GM21381 (cell line): ENCODE data around the gene PDK1.
A peak's percentile ranks its signal among the peaks of the same experiment; 100 is the strongest.
"Not testable (repeated sequence)": the region's sequence is repeated elsewhere in the genome, so short reads cannot be mapped to it uniquely, and the experiment has no call there.

Experiments used
- ATAC-seq: cut with Tn5 transposase; IDR thresholded peaks from one replicate; pipeline ENCODE4 v1.9.1; 2021; ENCODE audit warnings: mild to moderate bottlenecking, moderate library complexity; ENCODE audit not compliant: unreplicated experiment

The PDK1 gene

DNA sequence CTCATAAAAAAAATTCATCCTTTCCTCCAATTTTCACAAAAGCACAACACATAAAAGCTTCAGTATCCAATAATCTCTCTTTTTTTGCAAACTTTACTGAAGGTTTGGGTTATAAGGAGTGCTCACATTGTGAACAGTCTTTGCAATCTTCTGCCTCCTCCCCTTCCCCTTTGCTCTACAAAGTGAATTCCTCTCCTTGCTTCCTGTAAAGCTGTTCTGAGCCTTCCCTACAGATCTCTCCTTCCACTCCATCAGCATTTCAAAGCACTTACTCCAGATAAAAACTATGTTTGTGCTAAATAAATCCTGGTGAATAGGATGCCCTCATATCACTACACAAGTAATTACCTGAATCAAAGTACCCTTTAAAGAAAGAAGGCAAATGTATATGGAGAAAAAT, 4.6 kb upstream of the PDK1 start:
- ATAC-seq, result no peak

DNA sequence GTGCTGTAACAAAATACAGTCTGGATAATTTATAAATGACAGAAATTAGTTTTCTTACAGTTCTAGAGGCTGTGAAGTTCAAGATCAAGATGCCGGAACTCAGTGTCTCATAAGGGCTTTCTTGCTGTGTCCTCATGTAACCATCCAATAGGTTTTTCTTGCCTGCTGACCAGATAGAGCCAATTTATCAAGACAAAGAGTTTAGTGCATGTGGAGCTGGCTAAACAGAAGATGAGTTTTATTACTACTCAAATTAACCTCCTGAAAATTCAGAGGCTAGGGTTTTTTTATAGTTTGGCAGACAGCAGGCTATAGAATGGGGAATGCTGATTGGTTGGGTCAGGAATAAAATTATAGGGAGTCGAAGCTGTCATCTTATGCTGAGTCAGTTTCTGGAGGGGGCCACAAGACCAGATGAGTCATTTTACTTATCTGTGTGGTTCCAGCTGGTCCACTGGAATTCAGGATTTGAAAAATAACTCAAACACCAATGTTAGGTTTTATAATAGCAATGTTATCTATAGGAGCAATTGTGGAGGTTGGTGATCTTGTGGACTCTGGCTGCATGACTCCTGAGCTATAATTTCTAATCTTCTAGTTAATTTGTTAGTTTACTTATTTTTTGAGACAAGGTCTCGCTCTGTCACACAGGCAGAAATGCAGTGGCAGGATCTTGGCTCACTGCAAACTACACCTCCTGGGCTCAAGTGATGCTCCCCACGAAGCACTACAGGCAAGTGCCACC, 3.2 kb upstream of the PDK1 start:
- ATAC-seq, result no peak

DNA sequence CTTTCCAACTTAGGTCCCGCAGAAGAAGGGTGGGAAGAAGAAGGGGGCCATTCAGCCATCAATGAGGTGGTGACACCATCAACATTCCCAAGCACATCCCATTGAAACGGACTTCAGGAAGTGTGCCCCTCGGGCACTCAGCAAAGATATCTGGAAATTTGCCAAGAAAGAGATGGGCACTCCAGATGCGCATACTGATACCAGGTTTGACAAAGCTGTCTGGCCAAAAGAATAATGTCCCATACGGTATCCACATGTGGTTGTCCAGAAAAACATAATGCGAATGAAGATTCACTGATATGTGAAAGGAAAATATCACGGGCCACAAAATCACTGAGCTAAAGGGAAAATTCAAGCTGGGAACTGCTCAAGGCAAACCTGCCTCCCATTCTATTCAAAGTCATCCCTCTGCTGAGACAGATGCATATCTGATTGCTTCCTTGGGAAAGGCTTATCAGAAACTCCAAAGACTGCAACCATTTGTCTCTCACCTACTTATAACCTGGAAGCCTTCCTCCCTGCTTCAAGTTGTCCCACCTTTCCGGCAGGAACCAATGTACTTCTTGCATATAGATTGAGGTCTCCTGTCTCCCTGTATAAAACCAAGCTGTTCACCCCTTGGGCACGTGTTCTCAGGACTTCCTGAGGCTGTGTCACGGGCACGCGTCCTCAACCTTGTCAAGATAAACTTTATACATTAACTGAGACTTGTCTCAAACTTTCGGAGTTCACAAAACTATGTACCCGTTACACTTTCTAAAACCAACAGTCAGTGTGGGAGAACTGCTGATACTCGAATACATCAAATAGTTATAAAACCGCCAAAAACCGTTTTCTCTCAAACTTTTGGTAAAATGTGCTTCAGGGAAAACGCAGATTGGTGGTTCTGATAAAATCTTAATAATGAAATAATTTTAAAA, 1.3 kb upstream of the PDK1 start:
- ATAC-seq, result no peak

DNA sequence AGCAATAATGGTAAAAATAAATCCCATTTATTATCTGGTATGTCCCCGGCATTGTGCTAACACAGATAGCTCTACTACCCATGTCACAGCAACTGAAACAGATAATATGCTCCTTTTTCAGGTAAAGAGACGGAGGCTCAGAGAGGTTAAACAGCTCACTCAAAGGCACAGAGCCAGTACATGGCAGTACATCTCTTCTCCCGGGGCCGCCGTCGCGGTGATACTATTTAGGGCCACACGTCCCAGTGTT, 693 bp upstream of the PDK1 start:
- ATAC-seq, result no peak

DNA sequence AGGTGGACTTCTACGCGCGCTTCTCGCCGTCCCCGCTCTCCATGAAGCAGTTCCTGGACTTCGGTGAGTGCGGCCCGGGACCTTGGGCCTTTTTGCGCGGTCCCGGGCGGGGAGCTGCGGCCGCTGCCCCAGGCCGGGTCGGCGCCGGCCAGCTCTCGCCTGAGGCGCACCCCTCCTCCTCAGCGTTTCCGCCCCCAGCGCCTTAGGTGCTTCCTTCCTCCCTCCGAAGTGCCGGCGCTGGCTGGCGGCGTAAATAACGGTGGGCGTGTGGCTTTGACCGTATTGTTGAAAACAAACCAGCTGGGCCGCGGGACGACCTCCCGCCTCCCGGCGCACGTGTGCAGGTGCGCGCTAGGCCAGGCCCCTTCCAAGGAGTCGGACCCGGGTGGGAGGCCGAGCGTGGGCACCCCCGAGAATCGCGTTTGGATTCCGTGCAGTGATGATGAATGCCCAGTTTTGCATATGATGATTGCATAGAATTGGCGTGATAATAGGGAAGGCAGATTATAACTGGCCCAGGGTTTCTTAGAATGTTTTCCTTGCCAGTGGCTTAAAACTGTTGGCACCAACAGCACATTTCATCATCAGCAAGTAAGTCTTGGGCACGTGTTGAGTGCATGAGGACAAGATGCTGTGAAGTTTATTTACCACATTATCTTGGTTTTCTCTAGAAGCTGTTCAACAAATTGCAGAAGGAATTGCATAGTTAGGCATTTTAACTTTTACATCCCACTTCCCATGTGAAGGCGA, 569 bp downstream of the PDK1 start:
- ATAC-seq, result peak; percentile 59

DNA sequence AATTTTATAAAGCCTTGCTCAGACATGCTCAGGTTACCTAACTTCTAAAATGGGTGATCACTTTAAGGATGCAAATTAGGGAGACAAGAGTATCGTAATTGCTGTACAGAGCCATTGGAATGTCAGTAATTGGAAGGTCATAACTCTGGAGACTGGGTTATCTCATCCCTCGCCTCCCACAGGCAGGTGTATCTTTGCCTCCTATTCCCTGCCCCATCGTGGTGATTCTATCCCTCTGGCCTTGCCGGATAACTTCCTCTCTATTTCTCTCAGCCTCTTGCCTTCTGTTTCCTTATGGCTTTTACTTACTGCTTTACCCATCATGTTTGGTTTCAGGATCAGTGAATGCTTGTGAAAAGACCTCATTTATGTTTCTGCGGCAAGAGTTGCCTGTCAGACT, 2.5 kb downstream of the PDK1 start:
- no peak for ATAC-seq

DNA sequence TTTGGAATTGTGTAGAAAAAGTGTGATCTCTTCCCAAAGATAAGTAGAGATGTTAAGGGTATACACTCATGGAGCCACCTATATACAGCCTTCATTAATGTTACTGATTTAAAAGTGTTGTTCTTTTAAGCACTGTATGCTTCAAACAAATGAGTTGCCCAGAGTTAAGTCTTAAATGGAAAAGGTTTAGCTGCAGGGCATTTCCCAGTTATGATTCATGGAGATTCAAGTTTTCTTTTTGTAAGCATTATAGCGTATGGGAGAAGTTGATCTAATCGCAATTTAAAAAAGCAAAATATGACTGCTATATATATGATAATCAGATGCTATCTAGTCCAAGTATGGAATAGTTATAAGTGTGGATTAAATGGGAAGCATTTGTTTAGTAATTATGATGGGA, 4.8 kb downstream of the PDK1 start:
- no peak for ATAC-seq

DNA sequence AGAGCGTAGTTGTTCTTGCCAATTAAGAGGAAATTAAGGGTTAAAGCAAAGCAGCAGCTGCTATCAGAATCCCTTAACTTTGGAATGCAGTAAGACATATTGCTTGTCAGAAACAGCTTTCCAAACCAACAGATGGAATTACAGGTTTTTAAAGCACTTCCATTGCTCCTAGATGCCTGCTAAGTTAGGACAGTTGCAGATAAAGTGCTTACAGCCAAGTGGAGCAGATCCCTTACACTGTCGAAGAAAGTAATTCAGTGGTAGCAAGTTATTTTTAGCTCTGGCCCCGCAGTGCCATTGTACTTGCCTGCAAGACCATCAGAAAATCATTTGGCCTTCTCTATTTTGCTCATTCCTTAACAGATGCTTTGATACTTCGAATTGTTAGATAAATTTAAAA, 5.4 kb downstream of the PDK1 start:
- ATAC-seq, result no peak

DNA sequence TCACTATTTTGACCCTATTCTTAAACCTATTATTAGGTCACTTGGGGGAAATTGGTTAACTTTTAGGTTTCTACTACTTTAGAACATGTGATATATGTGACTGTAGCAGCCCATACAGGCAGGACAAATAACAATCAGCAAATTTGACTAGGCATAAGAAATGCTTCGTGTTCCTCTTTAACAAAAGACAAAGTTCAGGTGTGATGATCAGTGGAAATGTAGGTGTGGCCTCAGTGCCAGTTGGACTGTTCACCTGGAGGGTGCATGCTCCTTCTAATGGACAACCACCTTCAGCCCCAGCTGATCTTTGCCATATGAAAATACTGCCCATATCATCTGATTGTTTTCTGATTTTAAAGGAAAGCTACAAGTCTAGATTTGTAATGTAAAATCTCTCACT, 6.4 kb downstream of the PDK1 start:
- ATAC-seq, result no peak

DNA sequence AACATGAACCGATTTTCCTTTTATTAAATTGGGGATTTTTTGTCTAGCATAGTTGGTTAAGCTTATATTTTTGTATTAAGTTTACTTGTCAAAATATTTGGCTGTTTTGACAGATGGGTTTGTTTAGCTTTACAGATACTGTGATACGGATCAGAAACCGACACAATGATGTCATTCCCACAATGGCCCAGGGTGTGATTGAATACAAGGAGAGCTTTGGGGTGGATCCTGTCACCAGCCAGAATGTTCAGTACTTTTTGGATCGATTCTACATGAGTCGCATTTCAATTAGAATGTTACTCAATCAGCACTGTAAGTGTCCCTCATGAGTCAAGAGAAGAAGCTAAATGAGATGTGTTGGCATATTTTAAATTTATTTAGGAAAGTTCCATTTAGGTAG, 8.5 kb downstream of the PDK1 start:
- no peak for ATAC-seq

DNA sequence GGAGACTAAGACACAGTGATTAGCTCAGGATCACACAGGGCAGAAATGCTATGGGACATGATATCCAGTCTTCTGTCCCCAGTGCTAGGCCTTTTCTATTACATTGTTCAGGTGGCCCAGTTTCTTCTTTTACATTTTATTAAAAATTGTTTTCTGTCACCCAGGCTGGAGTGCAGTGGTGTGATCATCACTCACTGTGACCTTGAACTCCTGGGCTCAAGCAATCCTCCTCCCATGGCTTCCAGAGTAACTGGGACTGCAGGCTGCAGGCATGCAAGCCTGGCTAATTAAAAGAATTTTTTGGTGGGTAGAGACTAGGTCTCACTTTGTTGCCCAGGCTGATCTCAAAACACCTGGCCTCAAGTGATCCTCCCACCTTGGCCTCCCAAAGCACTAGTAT, 15.4 kb downstream of the PDK1 start:
- ATAC-seq, result no peak

DNA sequence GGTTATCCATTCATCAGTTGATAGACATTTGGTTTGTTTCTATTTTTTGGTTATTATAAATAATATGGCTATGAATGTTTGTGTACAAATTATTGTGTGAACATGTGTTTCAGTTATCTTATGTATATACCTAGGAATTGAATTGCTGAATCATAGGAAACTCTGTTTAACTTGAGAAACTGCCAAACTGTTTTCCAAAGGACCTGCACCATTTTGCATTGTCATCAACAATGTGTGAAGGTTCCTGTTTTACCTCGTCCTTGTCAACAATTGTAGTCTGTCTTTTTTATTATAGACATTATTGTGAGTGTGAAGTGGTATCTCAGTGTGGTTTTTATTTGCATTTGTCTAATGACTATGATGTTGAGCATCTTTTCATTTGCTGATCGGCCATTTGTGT, 17.1 kb downstream of the PDK1 start:
- no peak for ATAC-seq

DNA sequence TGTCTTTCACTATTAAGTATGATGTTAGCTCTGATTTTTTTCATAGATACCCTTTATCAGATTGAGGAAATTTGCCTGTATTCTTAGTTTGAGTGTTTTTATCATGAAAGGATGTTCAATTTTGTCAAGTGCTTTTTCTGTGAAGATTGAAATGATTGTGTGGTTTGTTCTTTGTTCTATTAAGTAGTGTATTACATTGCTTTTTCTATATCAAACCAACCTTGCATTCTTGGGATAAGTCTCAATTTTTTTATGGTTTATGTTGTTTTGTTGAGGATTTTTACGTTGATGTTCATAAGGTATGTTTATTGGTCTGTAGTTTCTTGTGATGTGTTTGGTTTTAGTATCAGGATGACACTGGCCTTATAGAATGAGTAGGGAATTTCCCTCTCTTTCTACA, 19.1 kb downstream of the PDK1 start:
- ATAC-seq, result no peak

DNA sequence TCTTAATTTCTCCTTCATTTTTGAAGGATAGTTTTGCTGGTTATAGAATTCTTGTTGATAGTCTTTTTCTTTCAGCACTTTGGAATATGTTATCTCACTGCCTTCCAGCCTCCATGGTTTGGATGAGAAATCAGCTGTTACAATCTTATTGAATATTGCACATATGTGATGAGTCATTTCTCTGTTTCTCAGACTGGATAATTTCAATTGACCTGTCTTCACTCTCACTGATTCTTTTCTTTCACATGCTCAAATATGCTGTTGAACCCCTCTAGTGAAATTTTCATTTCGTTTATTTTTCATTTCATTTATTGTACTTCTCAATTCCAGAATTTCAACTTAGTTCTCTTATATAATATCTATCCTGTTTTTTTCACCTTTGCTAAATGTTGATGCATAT, 22.2 kb downstream of the PDK1 start:
- ATAC-seq, result no peak

DNA sequence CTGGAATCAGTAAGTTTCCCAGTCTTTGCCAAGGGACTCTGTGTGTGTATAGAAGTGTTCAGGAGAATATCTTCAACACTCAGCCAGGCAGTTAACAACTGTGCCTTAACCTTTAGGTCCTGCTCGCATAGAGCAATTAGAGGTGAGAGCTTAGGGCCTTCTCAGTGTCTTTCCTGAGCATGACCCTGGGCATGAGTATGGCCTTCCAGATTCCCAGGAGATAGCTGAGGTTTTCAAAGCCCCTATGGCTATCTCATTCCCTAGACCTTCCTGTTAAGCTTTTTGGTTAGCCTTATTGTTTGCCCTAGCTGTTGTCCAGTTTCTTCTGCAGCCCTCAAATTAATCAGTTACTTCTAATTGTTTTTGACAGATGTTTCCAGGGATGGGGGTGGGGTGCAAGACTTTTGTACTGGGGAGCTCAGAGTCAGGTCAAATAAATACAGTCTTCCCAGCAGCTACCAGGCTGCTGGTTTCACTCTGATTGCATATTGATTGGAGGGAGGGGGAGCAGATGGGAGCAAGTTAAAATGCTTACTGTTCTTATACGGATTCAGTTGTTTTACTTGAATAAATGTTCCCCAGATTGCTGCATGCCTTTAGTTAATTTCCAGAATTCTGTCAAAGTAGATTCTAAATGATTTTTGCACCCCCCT, 23.1 kb downstream of the PDK1 start:
- no peak for ATAC-seq

DNA sequence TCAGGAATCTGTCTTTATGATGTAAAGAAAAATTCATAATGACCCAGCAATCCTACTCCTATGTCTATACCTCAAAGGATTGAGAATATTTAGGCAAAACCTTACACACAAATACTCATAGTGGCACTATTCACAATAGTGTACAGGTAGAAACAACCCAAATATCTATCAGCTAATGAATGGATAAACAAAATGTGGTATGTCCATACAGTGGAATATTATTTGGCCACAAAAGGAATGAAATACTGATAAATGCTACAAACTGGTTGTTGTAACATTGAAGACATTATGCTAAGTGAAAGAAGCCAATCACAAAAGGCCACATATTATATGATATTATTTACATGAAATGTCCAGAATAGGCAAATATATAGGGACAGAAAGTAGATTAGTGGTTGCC, 24.7 kb downstream of the PDK1 start:
- no peak for ATAC-seq

DNA sequence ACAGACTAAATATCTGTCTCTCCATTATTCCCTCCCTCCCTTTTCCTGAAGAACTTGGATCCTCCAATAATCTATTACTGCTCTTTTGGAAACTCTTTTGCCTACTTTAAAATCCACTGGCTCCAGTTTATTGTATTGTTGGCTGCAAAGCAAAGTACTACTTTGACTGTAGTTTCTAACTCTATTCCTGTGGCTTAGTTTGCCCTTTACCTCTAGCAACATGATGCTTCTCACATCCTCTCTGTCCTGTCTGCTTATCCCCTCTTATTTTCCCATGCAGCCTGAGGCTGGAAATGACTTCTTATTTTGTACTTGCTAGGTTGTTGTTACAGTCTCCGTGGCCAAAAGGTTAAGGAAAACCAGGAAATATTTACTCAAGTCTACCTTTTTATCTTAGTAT, 26.8 kb downstream of the PDK1 start:
- no peak for ATAC-seq

DNA sequence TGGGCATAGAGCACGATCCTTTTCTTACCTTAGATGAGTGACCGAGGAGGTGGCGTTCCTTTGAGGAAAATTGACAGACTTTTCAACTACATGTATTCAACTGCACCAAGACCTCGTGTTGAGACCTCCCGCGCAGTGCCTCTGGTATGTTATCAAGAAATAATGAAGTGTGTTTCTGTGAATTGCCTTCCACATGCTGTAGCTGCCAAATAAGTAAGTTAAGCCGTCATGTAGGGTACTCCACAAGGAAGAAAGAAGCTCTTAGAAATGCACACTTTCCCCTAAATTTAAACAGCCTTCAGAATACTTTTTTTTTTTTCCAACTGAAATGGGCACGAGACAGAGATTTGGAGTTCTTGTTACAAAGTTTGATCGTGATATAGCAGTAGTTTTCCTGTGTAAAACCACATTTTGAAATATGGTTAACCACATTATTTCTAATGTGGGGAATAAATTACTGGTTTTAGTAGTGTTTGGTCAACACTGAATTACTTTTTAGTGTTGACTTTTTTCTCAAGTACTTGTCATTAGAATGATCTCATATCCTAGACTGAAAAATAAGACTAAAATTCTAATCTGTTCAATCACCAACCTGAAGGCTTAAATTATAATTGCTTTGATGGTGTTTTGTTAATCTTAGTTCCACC, 30.5 kb downstream of the PDK1 start:
- ATAC-seq, result no peak

DNA sequence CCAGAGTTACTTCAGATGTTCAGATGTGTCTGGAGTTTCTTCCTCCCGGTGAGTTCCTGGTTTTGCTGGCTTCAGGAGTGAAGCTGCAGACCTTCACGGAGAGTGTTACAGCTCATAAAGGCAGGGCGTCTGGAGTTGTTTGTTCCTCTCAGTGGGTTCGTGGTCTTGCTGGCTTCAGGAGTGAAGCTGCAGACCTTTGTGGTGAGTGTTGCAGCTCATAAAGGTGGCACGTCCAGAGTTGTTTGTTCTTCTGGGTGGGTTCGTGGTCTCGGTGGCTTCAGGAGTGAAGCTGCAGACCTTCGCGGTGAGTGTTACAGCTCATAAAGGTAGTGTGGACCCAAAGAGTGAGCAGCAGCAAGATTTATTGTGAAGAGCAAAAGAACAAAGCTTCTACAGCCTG, 31.3 kb downstream of the PDK1 start:
- ATAC-seq, result not testable (repeated sequence)

DNA sequence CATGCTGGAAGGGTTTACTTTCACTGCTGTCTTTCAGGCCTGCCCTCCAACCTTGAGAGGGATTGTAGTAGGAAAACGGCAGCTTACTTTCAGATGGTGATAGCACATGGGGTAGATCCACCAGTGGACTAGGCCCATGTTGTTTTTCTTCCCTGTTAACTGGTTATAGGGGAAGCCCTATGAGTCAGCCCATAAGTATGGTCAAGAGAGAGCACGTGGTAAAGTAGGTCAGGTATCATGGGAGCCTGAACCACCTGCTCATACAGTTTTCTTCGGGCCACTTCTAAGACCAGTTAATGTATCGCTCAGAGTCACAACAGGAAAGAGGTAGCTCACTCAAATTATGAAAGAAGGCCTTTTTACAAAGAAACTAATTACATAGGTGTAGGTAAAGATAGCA, 33.0 kb downstream of the PDK1 start:
- no peak for ATAC-seq

DNA sequence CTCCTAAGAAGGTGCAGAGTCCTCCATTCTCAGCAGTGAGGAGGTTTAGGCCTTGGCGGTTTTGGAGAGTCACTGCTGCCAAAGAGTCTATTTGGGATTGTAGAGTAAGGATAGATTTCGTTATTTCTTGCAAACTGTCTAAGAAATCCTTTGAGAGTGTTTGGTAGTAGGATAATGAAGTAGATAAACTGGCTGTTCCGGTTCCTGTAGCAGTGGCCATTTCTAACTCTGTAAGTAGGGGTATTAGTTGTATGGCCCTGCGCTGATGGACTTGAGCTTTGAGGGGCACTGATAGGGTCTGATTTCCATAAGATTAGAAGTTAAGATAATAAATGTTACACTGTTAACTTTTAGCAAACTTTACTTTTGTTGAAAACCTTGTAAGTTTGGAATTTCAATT, 35.5 kb downstream of the PDK1 start:
- not testable (repeated sequence) for ATAC-seq
